ENCODE results near the gene PLCD4.

DNA sequence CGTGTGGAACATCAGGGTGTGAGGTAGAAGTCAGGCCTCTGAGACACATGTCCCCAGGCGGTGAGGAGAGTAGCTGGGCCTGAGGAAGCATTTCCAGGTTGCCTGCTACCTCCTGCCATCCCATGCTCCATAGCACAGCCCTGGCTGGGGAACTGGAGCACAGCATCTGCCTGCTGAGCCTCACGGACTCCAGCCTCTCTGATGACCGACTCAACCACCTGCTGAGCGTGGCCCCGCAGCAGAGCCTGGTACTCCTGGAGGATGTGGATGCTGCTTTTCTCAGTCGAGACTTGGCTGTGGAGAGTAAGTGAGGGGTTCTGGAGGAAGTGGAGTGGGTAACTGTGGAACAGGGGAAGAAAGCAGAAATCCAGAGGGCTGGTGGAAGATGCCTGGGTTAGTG is 54.7 kb downstream of the PLCD4 start:
- no peak for TF ChIP-seq CTCF (IDR thresholded peaks at IDR 0.05; ENCODE audit: insufficient read depth, low read length, poor library complexity, severe bottlenecking)
- no peak for TF ChIP-seq EZH2phosphoT487 (conservative IDR thresholded peaks at IDR 0.05; ENCODE audit: low read length)

Measured in SU-DHL-6 (cell line).